ENCODE data around the gene ADRB1.
A peak's percentile ranks its signal among the peaks of the same experiment; 100 is the strongest.

ADRB1 gene

DNA sequence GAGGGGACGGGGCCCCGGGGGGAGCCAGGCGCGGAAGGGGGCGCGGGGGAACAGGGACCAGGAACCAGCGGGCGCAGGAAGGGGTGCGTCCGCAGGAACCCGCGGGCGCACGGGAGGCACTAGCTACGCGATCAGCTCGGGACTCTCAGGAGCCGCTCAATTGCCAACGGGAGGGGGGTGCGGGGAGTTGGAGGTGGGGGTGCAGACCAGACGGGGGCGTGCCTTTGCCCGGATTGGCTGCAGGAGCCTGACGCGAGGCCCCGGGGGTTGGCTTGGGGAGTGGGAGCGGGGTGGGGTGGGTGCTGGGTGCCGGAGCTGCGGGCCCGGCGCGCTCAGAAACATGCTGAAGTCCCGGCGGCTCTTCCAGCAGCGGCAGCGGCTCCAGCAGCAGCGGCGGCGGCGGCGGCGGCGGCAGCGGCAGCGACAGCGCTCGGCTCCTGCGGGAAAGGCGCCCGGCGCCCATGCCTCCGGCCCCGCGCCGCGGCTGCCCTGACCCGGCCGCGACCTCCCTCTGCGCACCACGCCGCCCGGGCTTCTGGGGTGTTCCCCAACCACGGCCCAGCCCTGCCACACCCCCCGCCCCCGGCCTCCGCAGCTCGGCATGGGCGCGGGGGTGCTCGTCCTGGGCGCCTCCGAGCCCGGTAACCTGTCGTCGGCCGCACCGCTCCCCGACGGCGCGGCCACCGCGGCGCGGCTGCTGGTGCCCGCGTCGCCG is at the start of gene ADRB1:
ADRB1 (plus strand) TSS at position 335 of the 715 bp plus-strand sequence; CDS start at position 602, 267 bp downstream.
- H3K27ac Mint-ChIP-seq, result no peak within 1 kb of the TSS
- H3K4me3 Mint-ChIP-seq, result peak within 1 kb of the TSS; percentile 68
- peaks cover 6% of the 10 kb centered on the region for H3K36me3 Mint-ChIP-seq (ENCODE audit: low read depth)

DNA sequence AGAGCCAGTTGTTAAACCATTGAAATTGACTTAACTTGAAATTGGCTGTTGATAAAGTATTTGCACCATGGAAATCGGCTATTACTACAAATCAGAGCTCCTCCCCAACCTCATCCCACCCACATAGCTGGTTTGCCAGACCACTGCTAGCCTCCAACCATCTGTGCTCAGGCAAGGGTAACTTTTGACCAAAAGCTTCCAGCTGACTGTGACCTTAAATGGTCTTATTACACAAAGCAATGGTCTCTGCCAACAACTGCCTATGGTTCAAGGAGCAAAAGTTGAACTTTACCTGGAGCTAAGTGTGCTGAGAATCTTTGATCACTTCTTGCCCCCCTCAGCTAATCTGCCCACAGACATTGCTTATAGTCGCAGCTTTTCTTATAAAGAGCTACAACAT is 48.5 kb upstream of the ADRB1 start:
- H3K27me3 Mint-ChIP-seq (ENCODE audit: low read depth), result peaks cover 79% of the 10 kb centered on the region
- no peaks in the 10 kb centered on the region for H3K9me3 Mint-ChIP-seq
- H3K4me3 Mint-ChIP-seq, result no peak overlapping the region
- peaks cover 14% of the 10 kb centered on the region for H3K4me1 Mint-ChIP-seq (ENCODE audit: low read depth)
- no peak overlapping the region for H3K27ac Mint-ChIP-seq
- no peaks in the 10 kb centered on the region for H3K36me3 Mint-ChIP-seq (ENCODE audit: low read depth)

More for the DNA sequence above, at the start of gene ADRB1:
- Mint-ChIP-seq H3K4me1 (ENCODE audit: low read depth) (peaks cover 19% of the 10 kb centered on the region), H3K9me3 (no peaks in the 10 kb centered on the region), H3K27me3 (ENCODE audit: low read depth) (peaks cover 83% of the 10 kb centered on the region)

DNA sequence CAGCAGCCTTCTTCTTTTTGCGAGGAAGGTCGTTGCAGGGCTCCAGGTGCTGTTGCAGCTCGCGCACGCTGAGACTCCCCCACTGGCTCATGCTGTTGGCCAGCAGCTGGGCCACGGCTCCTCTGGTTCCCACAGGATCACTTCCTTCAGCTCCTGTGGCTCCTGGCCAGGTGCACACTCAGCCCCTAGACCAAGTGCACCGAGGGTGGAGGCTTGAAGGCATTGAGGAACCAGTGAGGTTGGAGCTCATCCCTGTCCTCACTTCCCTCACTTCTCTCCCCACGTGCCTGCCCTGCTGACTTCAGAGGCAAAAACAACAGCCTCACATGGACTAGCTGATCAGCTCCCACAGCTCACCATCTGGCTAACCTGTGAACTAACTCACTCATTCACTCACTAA is 46.2 kb upstream of the ADRB1 start:
- peaks cover 11% of the 10 kb centered on the region for H3K4me1 Mint-ChIP-seq (ENCODE audit: low read depth)
- H3K27me3 Mint-ChIP-seq (ENCODE audit: low read depth), result peaks cover 72% of the 10 kb centered on the region
- H3K9me3 Mint-ChIP-seq, result no peaks in the 10 kb centered on the region
- no peak overlapping the region for H3K27ac Mint-ChIP-seq
- H3K36me3 Mint-ChIP-seq (ENCODE audit: low read depth), result peaks cover 2% of the 10 kb centered on the region
- H3K4me3 Mint-ChIP-seq, result no peak overlapping the region

DNA sequence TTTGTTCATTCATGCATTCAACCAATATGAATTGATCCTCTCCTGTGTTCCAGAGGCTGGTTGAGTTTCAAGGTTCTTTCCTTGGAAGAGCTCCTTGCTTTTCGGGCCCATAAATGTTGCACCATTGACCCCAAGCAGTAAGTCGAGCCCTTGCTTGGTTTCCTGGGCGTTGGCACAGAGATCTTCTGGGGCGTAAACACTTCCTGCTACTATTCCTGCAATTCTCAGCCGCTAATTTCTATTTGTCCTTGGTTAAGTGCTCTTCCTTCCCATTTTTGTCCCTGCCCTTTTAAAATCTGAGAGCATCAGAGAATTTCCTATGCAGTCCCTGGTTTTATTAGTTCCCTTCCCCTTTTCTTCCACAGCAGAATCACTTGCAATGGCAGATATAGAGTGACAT is 44.1 kb upstream of the ADRB1 start:
- Mint-ChIP-seq H3K27ac (no peak overlapping the region), H3K4me1 (ENCODE audit: low read depth) (peaks cover 11% of the 10 kb centered on the region), H3K4me3 (no peak overlapping the region), H3K27me3 (ENCODE audit: low read depth) (peaks cover 64% of the 10 kb centered on the region), H3K9me3 (no peaks in the 10 kb centered on the region), H3K36me3 (ENCODE audit: low read depth) (peaks cover 2% of the 10 kb centered on the region)

DNA sequence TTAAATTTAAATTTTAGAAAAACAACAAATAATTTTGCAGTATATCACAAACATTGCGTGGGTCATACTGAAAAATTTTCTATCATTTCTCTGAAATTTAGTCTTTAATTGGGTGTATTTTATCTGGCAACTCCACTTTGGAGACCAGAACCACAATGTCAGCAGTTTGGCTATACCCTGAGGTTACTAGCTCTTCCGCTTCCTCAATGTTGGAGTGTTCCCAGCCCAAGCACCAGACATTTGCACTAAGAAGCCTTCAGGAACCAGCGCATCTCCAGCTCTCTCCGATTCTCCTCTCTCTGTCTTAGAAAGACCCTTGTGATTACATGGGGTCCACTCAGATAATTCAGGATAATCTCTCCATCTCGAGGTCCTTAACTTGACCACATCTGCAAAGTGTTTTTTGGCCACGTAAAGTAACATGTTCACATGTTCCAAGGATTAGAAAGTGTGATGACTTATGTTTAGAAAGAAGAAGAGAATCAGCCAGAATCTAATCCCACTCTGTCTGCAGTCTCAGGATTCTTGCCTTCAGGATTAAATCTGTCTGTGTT is 43.1 kb upstream of the ADRB1 start:
- peaks cover 65% of the 10 kb centered on the region for H3K27me3 Mint-ChIP-seq (ENCODE audit: low read depth)
- H3K36me3 Mint-ChIP-seq (ENCODE audit: low read depth), result peaks cover 2% of the 10 kb centered on the region
- H3K27ac Mint-ChIP-seq, result no peak overlapping the region
- peaks cover 11% of the 10 kb centered on the region for H3K4me1 Mint-ChIP-seq (ENCODE audit: low read depth)
- no peaks in the 10 kb centered on the region for H3K9me3 Mint-ChIP-seq
- H3K4me3 Mint-ChIP-seq, result no peak overlapping the region

DNA sequence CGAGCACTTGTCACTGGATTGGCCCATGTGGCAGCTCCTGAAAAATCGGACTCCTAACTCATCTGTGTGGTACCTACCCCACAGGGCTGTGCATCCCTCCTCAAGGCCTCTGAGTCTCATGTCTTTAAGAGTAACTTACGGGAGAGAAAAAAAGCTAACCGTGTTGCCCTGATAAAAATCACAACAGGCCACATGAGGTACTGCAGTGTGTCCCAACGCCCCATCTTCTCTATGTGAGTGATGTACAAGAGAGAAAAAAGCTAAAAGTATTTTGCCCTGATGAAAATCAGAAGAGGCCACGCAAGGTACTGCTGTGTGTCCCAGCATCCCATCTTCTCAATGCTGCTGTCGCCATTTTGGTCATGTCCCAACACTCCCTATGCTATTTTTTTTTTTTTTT is 41.2 kb upstream of the ADRB1 start:
- H3K36me3 Mint-ChIP-seq (ENCODE audit: low read depth), result peaks cover 2% of the 10 kb centered on the region
- H3K9me3 Mint-ChIP-seq, result no peaks in the 10 kb centered on the region
- no peak overlapping the region for H3K4me3 Mint-ChIP-seq
- peaks cover 11% of the 10 kb centered on the region for H3K4me1 Mint-ChIP-seq (ENCODE audit: low read depth)
- H3K27me3 Mint-ChIP-seq (ENCODE audit: low read depth), result peaks cover 52% of the 10 kb centered on the region
- no peak overlapping the region for H3K27ac Mint-ChIP-seq

DNA sequence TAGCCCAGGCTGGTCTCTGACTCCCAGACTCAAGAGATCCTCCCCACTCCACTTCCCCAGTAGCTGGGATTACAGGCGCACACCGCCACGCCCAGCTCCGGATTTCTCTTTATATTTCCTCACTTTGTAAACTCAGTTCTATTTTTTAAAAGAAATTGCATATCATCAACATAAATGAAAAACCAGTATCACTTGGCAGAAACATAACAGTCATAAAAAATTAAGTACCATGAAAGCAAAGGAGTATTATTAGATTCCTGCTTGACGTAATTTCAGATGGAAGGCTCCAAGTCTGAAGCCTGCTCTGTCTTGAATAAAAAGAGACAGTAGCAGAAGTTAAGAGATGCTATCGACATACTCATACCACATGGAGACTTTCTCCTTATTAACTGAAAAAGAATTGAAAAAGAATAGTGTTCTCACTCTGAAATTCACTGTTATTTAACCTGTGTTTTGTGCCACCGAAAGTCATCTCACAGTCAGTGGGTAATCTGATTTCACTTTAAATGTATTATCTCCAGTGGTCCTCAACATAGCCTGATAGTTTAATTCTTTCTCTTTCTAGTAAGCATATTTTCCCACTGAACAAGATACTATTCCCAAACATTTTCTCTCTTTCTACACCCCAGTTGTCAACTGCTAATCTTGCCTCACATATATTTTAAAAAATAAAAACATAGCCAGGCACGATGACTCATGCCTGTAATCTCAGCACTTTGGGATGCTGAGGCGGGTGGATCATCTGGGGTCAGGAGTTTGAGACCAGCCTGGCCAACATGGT is 40.3 kb upstream of the ADRB1 start:
- H3K4me3 Mint-ChIP-seq, result no peak overlapping the region
- H3K27me3 Mint-ChIP-seq (ENCODE audit: low read depth), result peaks cover 50% of the 10 kb centered on the region
- H3K36me3 Mint-ChIP-seq (ENCODE audit: low read depth), result peaks cover 2% of the 10 kb centered on the region
- peaks cover 11% of the 10 kb centered on the region for H3K4me1 Mint-ChIP-seq (ENCODE audit: low read depth)
- no peaks in the 10 kb centered on the region for H3K9me3 Mint-ChIP-seq
- no peak overlapping the region for H3K27ac Mint-ChIP-seq

DNA sequence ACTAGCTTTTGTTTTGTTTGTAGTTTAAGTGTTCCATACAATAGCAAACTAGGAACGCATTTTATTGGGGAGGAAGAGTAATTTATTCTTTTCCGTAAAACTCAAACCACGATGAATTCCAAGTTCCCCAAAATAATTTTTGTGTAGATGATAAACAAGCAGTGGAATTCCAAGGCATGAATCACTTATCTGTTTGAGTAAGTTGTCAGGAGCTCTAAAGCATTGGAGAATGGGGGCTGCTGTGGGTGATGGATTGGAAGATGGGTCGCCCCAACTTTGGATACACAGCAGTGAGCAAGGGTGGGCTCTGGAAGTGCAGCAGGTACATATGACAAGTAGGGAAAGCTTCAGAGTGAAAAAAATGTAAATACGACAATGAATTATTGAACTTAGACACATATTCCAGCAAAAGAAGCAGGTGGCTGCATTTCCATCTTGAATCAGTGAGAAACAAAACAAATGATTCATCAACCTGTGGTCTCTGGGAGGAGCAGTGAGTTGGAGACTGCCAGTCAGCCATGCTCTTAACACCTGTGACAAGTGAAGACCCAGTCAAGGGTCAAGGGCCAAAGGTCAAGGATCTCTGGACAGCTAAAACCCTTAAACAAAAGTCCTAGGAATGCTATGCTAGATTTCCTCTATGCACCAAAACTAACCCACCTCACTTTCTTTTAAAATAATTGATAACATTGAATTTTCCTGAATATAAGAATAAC is 34.2 kb upstream of the ADRB1 start:
- no peaks in the 10 kb centered on the region for H3K36me3 Mint-ChIP-seq (ENCODE audit: low read depth)
- H3K4me3 Mint-ChIP-seq, result no peak overlapping the region
- no peaks in the 10 kb centered on the region for H3K4me1 Mint-ChIP-seq (ENCODE audit: low read depth)
- no peak overlapping the region for H3K27ac Mint-ChIP-seq
- no peaks in the 10 kb centered on the region for H3K9me3 Mint-ChIP-seq
- peaks cover 31% of the 10 kb centered on the region for H3K27me3 Mint-ChIP-seq (ENCODE audit: low read depth)

DNA sequence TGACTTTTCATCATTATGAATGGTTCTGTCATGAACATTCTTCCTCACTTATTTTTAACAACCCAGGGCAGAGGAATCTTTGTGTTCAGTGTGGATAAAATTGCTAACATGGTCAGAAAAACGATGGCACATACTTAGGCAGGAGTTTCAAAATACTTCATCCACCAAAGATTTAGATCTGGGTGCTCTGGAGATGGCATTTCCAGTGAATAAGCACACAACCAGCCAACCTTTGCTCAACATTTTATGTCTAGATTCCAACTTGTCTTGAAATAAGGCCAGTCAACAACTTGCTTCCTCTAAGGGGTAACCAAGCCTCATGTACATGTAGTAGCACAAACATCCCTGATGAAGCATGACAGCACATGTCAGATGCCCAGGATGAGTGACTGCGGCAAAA is 33.4 kb upstream of the ADRB1 start:
- peaks cover 3% of the 10 kb centered on the region for H3K9me3 Mint-ChIP-seq

DNA sequence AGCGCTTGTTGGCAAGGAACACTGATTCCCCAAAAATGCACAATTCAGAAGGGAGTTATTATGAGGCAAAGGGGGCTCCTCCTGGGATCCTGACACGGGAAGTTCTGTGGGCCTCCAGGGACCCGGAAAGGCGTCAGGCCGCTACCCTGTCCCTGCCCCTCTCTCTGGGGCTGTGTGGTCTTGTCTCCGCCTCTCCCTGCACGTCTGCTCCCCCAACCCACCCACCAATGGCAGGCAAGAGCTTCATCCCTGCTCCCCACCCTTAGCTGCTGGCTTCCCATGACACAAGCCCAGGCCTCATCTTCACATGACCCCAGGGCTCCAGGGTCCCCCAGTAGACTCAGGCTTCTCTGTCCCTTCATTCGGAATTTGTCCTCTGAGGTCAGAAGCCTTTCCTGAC is 31.0 kb upstream of the ADRB1 start:
- no peak overlapping the region for H3K27ac Mint-ChIP-seq
- H3K36me3 Mint-ChIP-seq (ENCODE audit: low read depth), result peaks cover 2% of the 10 kb centered on the region
- H3K27me3 Mint-ChIP-seq (ENCODE audit: low read depth), result peaks cover 39% of the 10 kb centered on the region
- no peaks in the 10 kb centered on the region for H3K4me1 Mint-ChIP-seq (ENCODE audit: low read depth)
- H3K9me3 Mint-ChIP-seq, result peaks cover 13% of the 10 kb centered on the region
- H3K4me3 Mint-ChIP-seq, result no peak overlapping the region

More for the DNA sequence above, 33.4 kb upstream of the ADRB1 start:
- H3K27ac Mint-ChIP-seq, result no peak overlapping the region
- H3K27me3 Mint-ChIP-seq (ENCODE audit: low read depth), result peaks cover 31% of the 10 kb centered on the region
- H3K4me1 Mint-ChIP-seq (ENCODE audit: low read depth), result no peaks in the 10 kb centered on the region
- H3K4me3 Mint-ChIP-seq, result no peak overlapping the region
- H3K36me3 Mint-ChIP-seq (ENCODE audit: low read depth), result no peaks in the 10 kb centered on the region

DNA sequence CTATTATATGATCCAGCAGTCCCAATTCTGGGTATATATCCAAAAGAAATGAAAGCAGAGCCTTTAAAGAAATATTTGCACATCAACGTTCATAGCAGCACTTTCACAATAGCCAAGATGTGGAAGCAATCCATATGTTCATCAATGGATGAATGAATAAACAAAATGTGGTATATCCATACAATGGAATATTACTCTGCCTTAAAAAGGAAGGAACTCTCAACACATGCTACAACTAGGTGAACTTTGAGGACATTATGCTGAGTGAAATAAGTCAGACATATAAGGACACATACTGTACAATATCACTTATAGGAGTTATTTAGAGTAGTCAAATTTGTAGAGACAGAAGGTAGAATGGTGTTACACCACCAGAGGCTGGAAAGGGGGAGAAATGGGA is 28.0 kb upstream of the ADRB1 start:
- H3K36me3 Mint-ChIP-seq (ENCODE audit: low read depth), result peaks cover 2% of the 10 kb centered on the region
- H3K4me1 Mint-ChIP-seq (ENCODE audit: low read depth), result no peaks in the 10 kb centered on the region
- H3K27ac Mint-ChIP-seq, result no peak overlapping the region
- no peak overlapping the region for H3K4me3 Mint-ChIP-seq
- peaks cover 42% of the 10 kb centered on the region for H3K27me3 Mint-ChIP-seq (ENCODE audit: low read depth)
- peaks cover 13% of the 10 kb centered on the region for H3K9me3 Mint-ChIP-seq

DNA sequence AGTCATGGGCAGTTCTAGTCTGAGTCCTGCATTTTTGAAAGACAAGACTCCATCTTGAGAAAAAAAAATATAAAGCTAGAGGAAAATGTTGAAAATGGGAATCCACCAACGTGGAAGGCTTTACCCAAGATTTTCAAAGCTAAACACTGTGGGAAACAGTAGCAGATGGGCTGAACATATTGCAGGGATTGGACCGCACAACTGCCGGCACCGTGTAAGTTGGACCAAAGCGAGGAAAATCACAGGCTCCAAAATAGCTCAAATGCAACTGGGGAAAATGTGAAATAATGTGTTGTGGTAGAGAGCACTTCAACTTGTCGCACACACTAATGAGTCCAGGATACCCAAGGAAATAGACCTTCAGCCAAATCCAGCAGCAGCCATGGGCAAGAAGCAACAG is 26.4 kb upstream of the ADRB1 start:
- H3K36me3 Mint-ChIP-seq (ENCODE audit: low read depth), result peaks cover 2% of the 10 kb centered on the region
- H3K27ac Mint-ChIP-seq, result no peak overlapping the region
- H3K4me1 Mint-ChIP-seq (ENCODE audit: low read depth), result peaks cover 2% of the 10 kb centered on the region
- peaks cover 49% of the 10 kb centered on the region for H3K27me3 Mint-ChIP-seq (ENCODE audit: low read depth)
- no peak overlapping the region for H3K4me3 Mint-ChIP-seq
- H3K9me3 Mint-ChIP-seq, result peaks cover 13% of the 10 kb centered on the region

DNA sequence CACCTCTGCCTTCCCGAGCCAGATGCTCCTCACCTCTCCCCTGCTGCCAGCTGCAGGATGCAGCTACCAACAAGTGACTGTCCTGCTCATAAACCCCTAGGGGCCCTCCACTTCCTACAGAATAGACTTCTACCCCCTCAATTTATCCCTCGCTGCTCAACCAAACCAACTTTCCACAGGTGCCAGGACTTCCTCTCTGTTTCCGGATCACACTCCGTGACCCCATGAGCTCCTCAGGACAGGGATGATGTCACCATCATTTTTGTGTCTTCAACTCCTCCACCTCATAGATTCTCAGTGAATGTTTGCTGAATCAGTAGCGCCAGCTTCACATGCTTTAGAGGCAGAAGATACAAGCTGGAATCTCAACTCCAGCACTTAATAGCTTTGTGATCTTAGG is 25.8 kb upstream of the ADRB1 start:
- peaks cover 13% of the 10 kb centered on the region for H3K9me3 Mint-ChIP-seq
- no peak overlapping the region for H3K27ac Mint-ChIP-seq
- H3K36me3 Mint-ChIP-seq (ENCODE audit: low read depth), result peaks cover 2% of the 10 kb centered on the region
- peaks cover 2% of the 10 kb centered on the region for H3K4me1 Mint-ChIP-seq (ENCODE audit: low read depth)
- H3K4me3 Mint-ChIP-seq, result no peak overlapping the region
- H3K27me3 Mint-ChIP-seq (ENCODE audit: low read depth), result peaks cover 53% of the 10 kb centered on the region

DNA sequence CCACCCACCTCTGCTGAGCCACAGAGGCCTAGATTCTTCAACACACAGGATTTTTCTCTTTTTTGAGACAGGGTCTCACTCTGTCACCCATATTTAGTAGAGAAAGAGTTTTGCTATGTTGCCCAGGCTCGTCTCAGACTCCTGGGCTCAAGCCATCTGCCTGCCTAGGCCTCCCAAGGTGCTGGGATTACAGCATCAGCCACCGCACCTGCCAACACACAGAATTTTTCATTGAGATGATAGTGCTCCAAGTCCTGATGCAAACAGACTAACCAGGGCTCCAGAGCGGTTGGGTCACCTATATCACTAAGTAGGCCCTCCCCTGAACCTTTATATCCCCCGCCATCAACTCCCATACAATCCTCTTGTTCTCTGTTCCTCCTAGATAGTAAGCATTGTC is 24.4 kb upstream of the ADRB1 start:
- no peak overlapping the region for H3K4me3 Mint-ChIP-seq

More for the DNA sequence above, 24.4 kb upstream of the ADRB1 start:
- peaks cover 59% of the 10 kb centered on the region for H3K27me3 Mint-ChIP-seq (ENCODE audit: low read depth)
- H3K9me3 Mint-ChIP-seq, result peaks cover 13% of the 10 kb centered on the region
- no peak overlapping the region for H3K27ac Mint-ChIP-seq
- H3K4me1 Mint-ChIP-seq (ENCODE audit: low read depth), result peaks cover 5% of the 10 kb centered on the region
- H3K36me3 Mint-ChIP-seq (ENCODE audit: low read depth), result peaks cover 2% of the 10 kb centered on the region
